Measurements from ENCODE around the gene ALKBH2.

DNA sequence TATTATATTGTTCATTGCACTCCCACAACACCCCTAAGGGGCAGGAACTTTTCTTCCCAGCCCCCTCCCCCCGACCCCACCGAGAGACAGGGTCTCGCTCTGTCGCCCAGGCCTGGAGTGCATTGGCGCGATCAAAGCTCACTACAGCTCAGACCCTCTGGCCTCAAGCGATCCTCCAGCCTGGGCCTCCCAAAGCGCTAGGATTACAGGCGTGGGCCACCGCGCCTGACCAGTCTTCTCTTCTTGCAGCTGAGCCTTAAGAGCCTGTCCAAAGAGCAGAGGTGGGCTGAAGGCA, 3.8 kb upstream of the ALKBH2 start:
- no peak for TF ChIP-seq EZH2phosphoT487 (IDR thresholded peaks at IDR 0.05; ENCODE audit: insufficient read depth, low read depth)
- TF ChIP-seq EZH2 (IDR thresholded peaks at IDR 0.05; ENCODE audit: insufficient read depth, poor library complexity, severe bottlenecking) = no peak
